ENCODE results near the gene SMARCAL1.

SMARCAL1 gene

GRCh38 chr2:216428618-216429350 is 16.5 kb downstream of the SMARCAL1 start:
- DNase-seq, result peak; percentile 79

- no peak for DNase-seq
These were observed 17.1 kb downstream of the SMARCAL1 start for GRCh38 chr2:216429428-216429827.

- DNase-seq, result no peak
These were observed 18.7 kb downstream of the SMARCAL1 start for GRCh38 chr2:216430811-216431530.

- DNase-seq, result no peak
These were observed 19.2 kb downstream of the SMARCAL1 start for GRCh38 chr2:216431531-216431856.

- no peak for DNase-seq
These were observed 24.1 kb downstream of the SMARCAL1 start for GRCh38 chr2:216436383-216436782.

GRCh38 chr2:216441308-216442010 is 29.2 kb downstream of the SMARCAL1 start:
- no peak for DNase-seq

GRCh38 chr2:216445501-216445900 is 33.2 kb downstream of the SMARCAL1 start:
- DNase-seq, result no peak

- DNase-seq, result no peak
These were observed 34.1 kb downstream of the SMARCAL1 start for GRCh38 chr2:216446343-216446742.

- no peak for DNase-seq
These were observed 35.0 kb downstream of the SMARCAL1 start for GRCh38 chr2:216447293-216447692.

GRCh38 chr2:216448829-216449228 is 36.5 kb downstream of the SMARCAL1 start:
- DNase-seq, result no peak

- DNase-seq, result no peak
These were observed 38.1 kb downstream of the SMARCAL1 start for GRCh38 chr2:216450346-216450745.

GRCh38 chr2:216450784-216451183 is 38.5 kb downstream of the SMARCAL1 start:
- no peak for DNase-seq

GRCh38 chr2:216453955-216454614 is 41.8 kb downstream of the SMARCAL1 start:
- no peak for DNase-seq

GRCh38 chr2:216463148-216463547 is 50.9 kb downstream of the SMARCAL1 start:
- DNase-seq, result no peak

GRCh38 chr2:216464104-216464720 is 51.9 kb downstream of the SMARCAL1 start:
- no peak for DNase-seq

- no peak for DNase-seq
These were observed 53.4 kb downstream of the SMARCAL1 start for GRCh38 chr2:216465579-216466195.

GRCh38 chr2:216467845-216468244 is 55.6 kb downstream of the SMARCAL1 start:
- DNase-seq, result no peak

- DNase-seq, result no peak
These were observed 57.4 kb downstream of the SMARCAL1 start for GRCh38 chr2:216469661-216470060.

- DNase-seq, result no peak
These were observed 60.9 kb downstream of the SMARCAL1 start for GRCh38 chr2:216473187-216473586.

- DNase-seq, result no peak
These were observed 62.8 kb downstream of the SMARCAL1 start for GRCh38 chr2:216474925-216475670.

- DNase-seq, result no peak
These were observed 63.5 kb downstream of the SMARCAL1 start for GRCh38 chr2:216475767-216476166.

All from DMS153 (cell line).